HG03159 (cell line): Measurements from ENCODE around the gene TMEM184A.

Experiments
- ATAC-seq: cut with Tn5 transposase; IDR thresholded peaks from one replicate; pipeline ENCODE4 v1.9.1; 2021; ENCODE audit warnings: mild to moderate bottlenecking, moderate library complexity; ENCODE audit not compliant: unreplicated experiment

TMEM184A gene

GRCh38 chr7:1553512-1554210 is 2.3 kb downstream of the TMEM184A start:
- no peak for ATAC-seq

GRCh38 chr7:1552200-1552599 is 3.8 kb downstream of the TMEM184A start:
- no peak for ATAC-seq

- ATAC-seq: no peak
Observed at GRCh38 chr7:1550846-1551155, 5.2 kb downstream of the TMEM184A start.

GRCh38 chr7:1550005-1550845 is 5.8 kb downstream of the TMEM184A start:
- ATAC-seq: no peak

- ATAC-seq: no peak
Observed at GRCh38 chr7:1549357-1550004, 6.5 kb downstream of the TMEM184A start.

- no peak for ATAC-seq
Observed at GRCh38 chr7:1548944-1549343, 7.1 kb downstream of the TMEM184A start.

- ATAC-seq: no peak
Observed at GRCh38 chr7:1548438-1548831, 7.6 kb downstream of the TMEM184A start.

GRCh38 chr7:1547777-1548437 is 8.1 kb downstream of the TMEM184A start:
- no peak for ATAC-seq

GRCh38 chr7:1546909-1547776 is 8.9 kb downstream of the TMEM184A start:
- ATAC-seq: no peak

- no peak for ATAC-seq
Observed at GRCh38 chr7:1546274-1546908, 9.6 kb downstream of the TMEM184A start.

- ATAC-seq: no peak
Observed at GRCh38 chr7:1545417-1546246, 10.4 kb downstream of the TMEM184A start.

- no peak for ATAC-seq
Observed at GRCh38 chr7:1544896-1545416, 11.0 kb downstream of the TMEM184A start.

- ATAC-seq: no peak
Observed at GRCh38 chr7:1544178-1544895, 11.7 kb downstream of the TMEM184A start.

GRCh38 chr7:1543826-1544177 is 12.2 kb downstream of the TMEM184A start:
- ATAC-seq: no peak

GRCh38 chr7:1542841-1543747 is 12.9 kb downstream of the TMEM184A start:
- no peak for ATAC-seq

- ATAC-seq: no peak
Observed at GRCh38 chr7:1542329-1542728, 13.7 kb downstream of the TMEM184A start.

GRCh38 chr7:1541431-1542162 is 14.4 kb downstream of the TMEM184A start:
- no peak for ATAC-seq
